ENCODE measurements around the gene CDH4.

- TF ChIP-seq, protein P1, sequence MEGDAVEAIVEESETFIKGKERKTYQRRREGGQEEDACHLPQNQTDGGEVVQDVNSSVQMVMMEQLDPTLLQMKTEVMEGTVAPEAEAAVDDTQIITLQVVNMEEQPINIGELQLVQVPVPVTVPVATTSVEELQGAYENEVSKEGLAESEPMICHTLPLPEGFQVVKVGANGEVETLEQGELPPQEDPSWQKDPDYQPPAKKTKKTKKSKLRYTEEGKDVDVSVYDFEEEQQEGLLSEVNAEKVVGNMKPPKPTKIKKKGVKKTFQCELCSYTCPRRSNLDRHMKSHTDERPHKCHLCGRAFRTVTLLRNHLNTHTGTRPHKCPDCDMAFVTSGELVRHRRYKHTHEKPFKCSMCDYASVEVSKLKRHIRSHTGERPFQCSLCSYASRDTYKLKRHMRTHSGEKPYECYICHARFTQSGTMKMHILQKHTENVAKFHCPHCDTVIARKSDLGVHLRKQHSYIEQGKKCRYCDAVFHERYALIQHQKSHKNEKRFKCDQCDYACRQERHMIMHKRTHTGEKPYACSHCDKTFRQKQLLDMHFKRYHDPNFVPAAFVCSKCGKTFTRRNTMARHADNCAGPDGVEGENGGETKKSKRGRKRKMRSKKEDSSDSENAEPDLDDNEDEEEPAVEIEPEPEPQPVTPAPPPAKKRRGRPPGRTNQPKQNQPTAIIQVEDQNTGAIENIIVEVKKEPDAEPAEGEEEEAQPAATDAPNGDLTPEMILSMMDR (IDR thresholded peaks at IDR 0.05), result no peak
- TF ChIP-seq EZH2 (IDR thresholded peaks at IDR 0.05; ENCODE audit: borderline replicate concordance, insufficient read depth, low read depth, low read length, poor library complexity, severe bottlenecking), result no peak
Measured at GRCh38 chr20:61341605-61342004, 89.5 kb downstream of the CDH4 start.

All from B cell (primary cell).